ENCODE results near the gene MGAT4A. TPM values are rescaled to one million over a fixed set of nuclear protein-coding genes. Genes with fewer than 3 reads are reported as not detected.

The MGAT4A gene
- total RNA-seq, 2 experiments from 2014 or later, result 10.1 to 15.4 TPM

GRCh38 chr2:98583276-98583675, 147.7 kb downstream of the MGAT4A start:
- POLR2A ChIA-PET, result no interaction called here

GRCh38 chr2:98582523-98582922, 148.4 kb downstream of the MGAT4A start:
- ChIA-PET POLR2A (no interaction called here), CTCF (ENCODE audit: unreplicated experiment) (no interaction called here)
- H3K27ac ChIP-seq (ENCODE audit: low read depth, low read length, poor library complexity, severe bottlenecking), result no peak overlapping the region
- no peak overlapping the region for H3K4me3 ChIP-seq (ENCODE audit: low read depth, low read length, poor library complexity, severe bottlenecking)
- no peaks in the 10 kb centered on the region for H3K9me3 ChIP-seq (ENCODE audit: low read length)
- H4K20me1 ChIP-seq (ENCODE audit: insufficient read depth, low read length), result no peaks in the 10 kb centered on the region
- BruUV-seq (replicated peaks), result no TSS peak
- no peaks in the 10 kb centered on the region for H3K9me2 ChIP-seq (ENCODE audit: insufficient read depth, low read length)
- H3K79me2 ChIP-seq (ENCODE audit: insufficient read depth, low read depth, low read length), result no peaks in the 10 kb centered on the region
- H3K36me3 ChIP-seq (ENCODE audit: insufficient read depth, low read length), result peaks cover 5% of the 10 kb centered on the region; the same call in 1 of the 2 replicates
- TF ChIP-seq EZH2phosphoT487 (IDR thresholded peaks at IDR 0.05; ENCODE audit: borderline replicate concordance, low read depth, low read length), result no peak
- no peak for TF ChIP-seq CTCF (conservative IDR thresholded peaks at IDR 0.05; ENCODE audit: low read length)
- no peak overlapping the region for H2AFZ ChIP-seq (ENCODE audit: low read length)
- DNase-seq (ENCODE audit: low spot score), result no peak
- intact Hi-C loops (cut with micrococcal nuclease; ENCODE audit: unreplicated experiment), result no loop called here
- peaks cover 9% of the 10 kb centered on the region for H3K4me1 ChIP-seq (ENCODE audit: insufficient read depth, low read length, poor library complexity, severe bottlenecking)
- H3K4me2 ChIP-seq (ENCODE audit: low read length), result no peak overlapping the region

More at GRCh38 chr2:98583276-98583675, 147.7 kb downstream of the MGAT4A start:
- peaks cover 5% of the 10 kb centered on the region; the same call in 1 of the 2 replicates for H3K36me3 ChIP-seq (ENCODE audit: insufficient read depth, low read length)
- no peak overlapping the region for H3K4me3 ChIP-seq (ENCODE audit: low read depth, low read length, poor library complexity, severe bottlenecking)
- H3K4me1 ChIP-seq (ENCODE audit: insufficient read depth, low read length, poor library complexity, severe bottlenecking), result peaks cover 9% of the 10 kb centered on the region
- no TSS peak for BruUV-seq (replicated peaks)
- intact Hi-C loops (cut with micrococcal nuclease; ENCODE audit: unreplicated experiment), result no loop called here
- H3K9me3 ChIP-seq (ENCODE audit: low read length), result no peaks in the 10 kb centered on the region
- no peaks in the 10 kb centered on the region for H3K79me2 ChIP-seq (ENCODE audit: insufficient read depth, low read depth, low read length)
- no peak overlapping the region for H3K4me2 ChIP-seq (ENCODE audit: low read length)
- CTCF ChIA-PET (ENCODE audit: unreplicated experiment), result no interaction called here
- no peak overlapping the region for H3K27ac ChIP-seq (ENCODE audit: low read depth, low read length, poor library complexity, severe bottlenecking)
- DNase-seq (ENCODE audit: low spot score), result no peak
- H3K9me2 ChIP-seq (ENCODE audit: insufficient read depth, low read length), result no peaks in the 10 kb centered on the region
- H2AFZ ChIP-seq (ENCODE audit: low read length), result no peak overlapping the region
- no peaks in the 10 kb centered on the region for H4K20me1 ChIP-seq (ENCODE audit: insufficient read depth, low read length)
- TF ChIP-seq CTCF (conservative IDR thresholded peaks at IDR 0.05; ENCODE audit: low read length), result no peak
- TF ChIP-seq EZH2phosphoT487 (IDR thresholded peaks at IDR 0.05; ENCODE audit: borderline replicate concordance, low read depth, low read length), result no peak

- TF ChIP-seq EZH2phosphoT487 (IDR thresholded peaks at IDR 0.05; ENCODE audit: borderline replicate concordance, low read depth, low read length) (no peak), CTCF (conservative IDR thresholded peaks at IDR 0.05; ENCODE audit: low read length) (peak; percentile 22; the same call in 1 of the 2 replicates)
- Histone ChIP-seq H4K20me1 (ENCODE audit: insufficient read depth, low read length) (no peaks in the 10 kb centered on the region), H3K4me1 (ENCODE audit: insufficient read depth, low read length, poor library complexity, severe bottlenecking) (peaks cover 9% of the 10 kb centered on the region), H3K79me2 (ENCODE audit: insufficient read depth, low read depth, low read length) (no peaks in the 10 kb centered on the region), H2AFZ (ENCODE audit: low read length) (no peak overlapping the region), H3K4me2 (ENCODE audit: low read length) (0 out of 2 replicates have a peak overlapping the region, but pooled peaks have one; percentile 10), H3K36me3 (ENCODE audit: insufficient read depth, low read length) (peaks cover 5% of the 10 kb centered on the region; the same call in 1 of the 2 replicates), H3K9me2 (ENCODE audit: insufficient read depth, low read length) (no peaks in the 10 kb centered on the region), H3K4me3 (ENCODE audit: low read depth, low read length, poor library complexity, severe bottlenecking) (no peak overlapping the region), H3K27ac (ENCODE audit: low read depth, low read length, poor library complexity, severe bottlenecking) (no peak overlapping the region), H3K9me3 (ENCODE audit: low read length) (no peaks in the 10 kb centered on the region)
- no TSS peak for BruUV-seq (replicated peaks)
- intact Hi-C loops (cut with micrococcal nuclease; ENCODE audit: unreplicated experiment), result no loop called here
- no peak for DNase-seq (ENCODE audit: low spot score)
- POLR2A ChIA-PET, result interaction anchor here (0.6 kb wide), 1 partner anchor 150 kb away, joined by 3 read pairs; no protein-coding TSS in a partner anchor
- CTCF ChIA-PET (ENCODE audit: unreplicated experiment), result no interaction called here
Measured at GRCh38 chr2:98580656-98581284, 150.2 kb downstream of the MGAT4A start.

Data from OCI-LY7 (cell line).